Dermis microvascular lymphatic vessel endothelial cell (primary cell): ENCODE results near the gene HENMT1. TPM values are rescaled to one million over a fixed set of nuclear protein-coding genes. Genes with fewer than 3 reads are reported as not detected.

Experiments
- DNase-seq, 2 donors: peaks; one replicate each; pipeline versions ENCODE4 v3.0.0 to v3.0.0-alpha.2; 2010; ENCODE audit warnings: low read depth in 2 of 2
- total RNA-seq: library from RNA; depleted of rRNA; stranded (reverse); fragments of >200 nt; gene quantifications from 2 replicates; pipeline ENCODE4 v1.2.1, GENCODE V29; 2014

Gene HENMT1
- total RNA-seq, 1 donor from 2014 or later, result 0.90 TPM

- no peak for DNase-seq
These were observed 32.2 kb downstream of the HENMT1 start for GRCh38 chr1:108628665-108629064.

- DNase-seq, result no peak
These were observed 32.9 kb downstream of the HENMT1 start for GRCh38 chr1:108627951-108628350.

- DNase-seq, result no peak
These were observed 33.6 kb downstream of the HENMT1 start for GRCh38 chr1:108627256-108627655.

- no peak for DNase-seq
These were observed 36.8 kb downstream of the HENMT1 start for GRCh38 chr1:108624069-108624468.

GRCh38 chr1:108617724-108618056 lies 43.2 kb downstream of the HENMT1 start:
- DNase-seq, result no peak

GRCh38 chr1:108617008-108617723 lies 43.7 kb downstream of the HENMT1 start:
- no peak for DNase-seq

- DNase-seq, result no peak
These were observed 45.3 kb downstream of the HENMT1 start for GRCh38 chr1:108615544-108615943.

- no peak for DNase-seq
These were observed 48.4 kb downstream of the HENMT1 start for GRCh38 chr1:108612496-108612895.

GRCh38 chr1:108611984-108612383 lies 48.9 kb downstream of the HENMT1 start:
- no peak for DNase-seq

GRCh38 chr1:108610073-108610472 lies 50.8 kb downstream of the HENMT1 start:
- DNase-seq, result peak in 1 of 2 donors; percentile 34

GRCh38 chr1:108609483-108610049 lies 51.3 kb downstream of the HENMT1 start:
- peak in 1 of 2 donors; percentile 7 for DNase-seq

GRCh38 chr1:108606478-108606877 lies 54.4 kb downstream of the HENMT1 start:
- no peak for DNase-seq

- DNase-seq, result no peak
These were observed 55.3 kb downstream of the HENMT1 start for GRCh38 chr1:108605633-108606032.

- DNase-seq, result no peak
These were observed 59.0 kb downstream of the HENMT1 start for GRCh38 chr1:108601708-108602410.

- DNase-seq, result no peak
These were observed 60.4 kb downstream of the HENMT1 start for GRCh38 chr1:108600504-108600903.

GRCh38 chr1:108598340-108598739 lies 62.6 kb downstream of the HENMT1 start:
- no peak for DNase-seq

Other genes with a start within 250 kb of the HENMT1 start
- gene NBPF6, start 210.8 kb downstream of the HENMT1 start, total RNA-seq, result not detected in 2 replicates
- gene EEIG2, start 101.0 kb downstream of the HENMT1 start, total RNA-seq, result 1.9 and 3.2 TPM in 2 replicates
- gene PRPF38B, start 31.2 kb upstream of the HENMT1 start, total RNA-seq, result 8.9 and 10.4 TPM in 2 replicates
- gene FNDC7, start 51.8 kb upstream of the HENMT1 start, total RNA-seq, result under 0.01 TPM in 1 of 2 replicates, not detected in the other
- gene STXBP3, start 85.6 kb upstream of the HENMT1 start, total RNA-seq, result 39.3 and 40.1 TPM in 2 replicates
- under 0.01 and 0.13 TPM in 2 replicates for gene AKNAD1, start 196.0 kb upstream of the HENMT1 start, total RNA-seq
- 8.0 and 12.3 TPM in 2 replicates for gene GPSM2, start 215.9 kb upstream of the HENMT1 start, total RNA-seq